LNCaP clone FGC (cell line): ENCODE data around the gene GNAO1.

Source experiments
- DNase-seq: peaks from one replicate; pipeline ENCODE4 v3.0.0-alpha.2; 2011; ENCODE audit warnings: low read depth
- H3K4me3 ChIP-seq: 2 replicates; pipeline ENCODE4 v1.5.1; 2011; ENCODE audit warnings: mild to moderate bottlenecking, low read depth, low read length, control low read depth
- CTCF ChIP-seq: IDR thresholded peaks from 2 replicates; pipeline ENCODE4 v1.5.1; 2012; ENCODE audit warnings: mild to moderate bottlenecking; ENCODE audit not compliant: control insufficient read depth, insufficient read depth; ENCODE audit errors: extremely low read depth

GNAO1 gene

GRCh38 chr16:56312028-56312300, 120.7 kb downstream of the GNAO1 start:
- H3K4me3 ChIP-seq: no peak overlapping the region
- DNase-seq: no peak
- no peak for TF ChIP-seq CTCF

DNA sequence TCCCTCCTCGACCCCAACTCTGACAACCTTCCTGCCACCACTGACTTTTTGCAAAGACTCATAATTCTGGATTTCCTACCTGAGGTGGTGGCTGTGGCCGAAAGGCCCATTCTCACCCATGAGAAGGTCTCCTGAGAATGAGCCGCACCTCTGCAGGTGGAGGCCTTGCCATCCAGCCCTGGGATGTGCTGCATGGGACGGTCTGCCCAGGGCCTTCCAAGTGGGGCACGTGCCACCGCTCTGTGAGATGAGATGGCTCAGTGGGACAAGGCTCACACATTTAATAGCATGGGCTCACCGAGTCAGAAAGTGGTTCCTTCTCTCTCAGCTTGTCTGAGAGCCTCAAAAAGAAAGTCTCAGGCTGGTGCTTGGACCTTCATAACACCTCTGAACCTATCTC, 121.3 kb downstream of the GNAO1 start:
- no peak for DNase-seq
- no peak for TF ChIP-seq CTCF
- H3K4me3 ChIP-seq: no peak overlapping the region

DNA sequence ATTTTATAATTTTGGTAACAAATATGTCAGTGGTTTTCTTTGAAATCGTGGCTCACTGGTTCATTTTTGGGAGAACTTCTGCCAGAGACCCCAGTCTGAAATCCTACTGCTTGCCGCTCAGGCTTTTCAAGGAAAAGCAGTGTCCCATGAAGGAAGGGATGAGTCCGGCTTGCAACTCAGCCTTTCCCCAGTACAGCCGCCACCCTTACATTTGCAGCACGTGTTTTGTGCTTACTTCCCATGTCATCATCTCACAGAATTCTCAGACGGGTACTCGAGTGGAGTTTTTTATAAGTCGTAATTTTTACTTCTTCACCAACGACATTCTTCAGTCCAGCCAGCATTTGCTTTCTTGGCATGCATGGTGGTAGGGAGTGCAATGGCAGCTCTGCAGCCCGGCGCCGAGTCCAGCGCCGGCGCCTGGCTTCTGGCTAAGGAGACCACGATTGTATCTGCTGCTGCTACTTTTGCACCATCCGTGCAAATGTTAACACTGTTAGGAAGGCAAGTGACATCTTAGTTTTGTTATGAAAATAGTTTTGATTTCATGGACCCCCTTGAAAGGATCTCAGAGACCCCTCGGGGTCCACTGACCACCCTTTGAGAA, 123.1 kb downstream of the GNAO1 start:
- H3K4me3 ChIP-seq: no peak overlapping the region
- DNase-seq: no peak
- no peak for TF ChIP-seq CTCF

GRCh38 chr16:56315955-56316354, 124.7 kb downstream of the GNAO1 start:
- no peak overlapping the region for H3K4me3 ChIP-seq
- no peak for TF ChIP-seq CTCF
- no peak for DNase-seq

DNA sequence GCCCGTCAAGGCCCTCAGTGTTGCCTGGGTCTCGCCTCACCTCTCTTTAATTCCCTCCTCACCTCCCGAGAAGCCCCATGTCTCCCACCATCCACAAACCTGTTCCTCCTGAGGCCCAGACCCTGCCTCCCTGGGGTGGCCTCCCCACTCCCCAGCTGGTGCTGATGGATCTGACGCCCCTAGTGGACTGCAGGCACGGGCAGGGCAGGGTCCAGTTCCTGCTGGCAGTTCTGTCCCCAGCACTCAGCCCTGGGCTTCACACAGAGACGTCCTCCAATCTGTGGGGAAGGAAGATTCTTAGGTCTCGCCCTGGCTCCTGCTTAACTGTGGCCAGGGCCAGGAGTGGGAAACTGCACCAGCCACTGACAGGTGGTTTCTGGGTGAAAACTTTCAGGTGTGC, 125.3 kb downstream of the GNAO1 start:
- TF ChIP-seq CTCF: 0 out of 2 replicates have a peak, but pooled peaks have one; percentile 13
- H3K4me3 ChIP-seq: no peak overlapping the region
- no peak for DNase-seq

DNA sequence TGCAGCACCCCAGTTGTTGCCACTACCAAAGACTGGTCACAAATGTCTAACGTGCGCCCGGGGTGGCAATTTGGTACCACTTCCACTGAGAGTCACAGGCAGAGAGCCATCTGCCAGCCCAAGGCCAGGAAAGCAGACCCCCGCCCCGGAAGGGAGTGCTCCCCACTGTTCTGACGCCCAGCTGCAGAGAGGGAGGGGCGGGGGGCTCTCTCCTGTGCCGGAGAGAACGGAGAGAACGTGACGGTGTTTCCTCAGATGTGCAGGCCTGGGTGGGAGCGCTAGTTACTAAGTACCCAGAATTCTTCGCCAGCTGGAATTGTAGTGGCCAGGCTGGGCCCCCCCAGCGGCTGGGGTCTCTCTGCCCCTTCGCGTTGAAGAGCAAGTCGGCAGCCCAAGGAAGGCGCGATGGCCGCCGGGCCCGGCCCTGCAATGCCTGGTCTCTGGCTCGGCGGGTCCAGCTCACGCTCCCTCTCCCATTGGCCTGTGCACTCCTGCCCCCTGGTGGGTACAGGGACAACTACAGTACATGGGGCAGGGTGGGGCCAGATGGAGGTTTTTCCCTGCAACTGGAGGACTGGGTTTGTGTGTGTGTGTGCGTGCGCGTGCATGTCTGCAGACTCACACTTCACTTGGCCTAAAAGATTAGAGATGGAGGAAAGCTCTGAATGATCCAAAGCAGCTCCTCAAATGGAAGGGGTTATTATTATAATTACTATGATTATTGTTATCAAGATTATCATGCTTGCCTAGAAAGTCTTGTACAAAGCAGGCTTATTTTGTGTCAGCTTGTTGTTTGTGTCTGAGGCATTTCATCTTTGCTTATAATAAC, 126.9 kb downstream of the GNAO1 start:
- DNase-seq: no peak
- no peak overlapping the region for H3K4me3 ChIP-seq
- peak; percentile 98 for TF ChIP-seq CTCF

DNA sequence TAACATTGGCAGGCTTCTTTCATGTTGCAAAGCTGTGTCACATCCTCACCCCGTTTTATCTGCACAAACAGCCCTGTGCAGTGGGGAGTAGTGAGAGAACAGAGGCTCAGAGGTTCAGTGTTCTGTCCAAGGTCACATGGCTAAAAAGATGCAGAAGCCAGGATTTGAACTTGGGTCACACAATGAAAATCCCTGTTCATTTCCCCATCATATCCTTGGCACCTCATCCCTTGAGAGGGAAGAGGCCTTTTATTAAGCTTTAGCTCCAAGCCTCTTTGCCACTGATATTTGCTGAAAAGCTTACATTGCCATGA, 127.5 kb downstream of the GNAO1 start:
- no peak overlapping the region for H3K4me3 ChIP-seq
- no peak for DNase-seq

More for the DNA sequence above, 127.5 kb downstream of the GNAO1 start:
- TF ChIP-seq CTCF: no peak
